ENCODE data around the gene HPD. TPM values are rescaled to one million over a fixed set of nuclear protein-coding genes. Genes with fewer than 3 reads are reported as not detected.

Gene HPD
- total RNA-seq = 0.39 and 1.5 TPM in 2 replicates

DNA sequence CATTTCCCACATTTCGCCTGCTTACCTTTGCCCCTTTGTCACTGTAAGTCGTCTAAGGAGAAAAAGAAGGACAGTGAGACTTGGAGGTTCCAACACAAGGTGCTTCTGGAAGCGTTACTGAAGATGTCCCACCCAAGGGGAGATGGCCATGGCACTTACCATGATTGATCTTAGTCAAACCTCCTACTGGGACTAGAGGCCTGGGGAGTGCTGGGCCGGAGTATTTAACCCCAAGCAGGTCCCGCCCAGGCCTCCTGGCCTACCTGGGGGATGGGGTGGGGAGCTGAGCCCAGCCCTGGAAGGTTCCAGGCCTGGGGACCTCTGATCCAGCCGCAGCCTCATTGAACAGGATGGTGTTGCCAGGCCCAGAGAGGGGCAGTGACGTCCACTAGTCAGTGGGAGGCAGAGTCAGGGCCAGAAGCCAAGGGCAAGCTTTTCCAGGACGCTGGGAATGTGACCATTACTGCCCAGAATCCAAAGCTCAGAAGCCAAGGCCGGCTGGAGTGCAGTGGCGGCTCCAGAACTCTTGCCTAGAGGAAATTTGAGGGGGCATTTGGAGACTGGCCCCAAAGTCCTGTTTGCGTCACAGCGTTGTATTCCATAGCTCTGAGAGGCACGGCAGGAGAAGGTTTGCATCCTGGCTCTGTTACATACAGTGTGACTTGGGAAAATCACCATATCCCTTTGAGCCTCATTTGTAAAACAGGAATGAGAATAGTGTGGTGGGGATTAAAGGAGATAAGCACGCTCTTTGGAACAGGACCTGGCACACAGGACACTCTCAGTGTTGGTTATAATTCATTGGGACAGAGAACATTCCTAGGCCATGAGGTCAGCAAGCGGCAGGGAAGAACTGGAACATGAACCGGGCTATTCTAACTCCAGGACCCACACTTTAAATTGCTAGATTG is at the start of gene HPD:
TSS of gene HPD (minus strand) at position 198 of the 911 bp plus-strand sequence. CDS start at position 162, 36 bp downstream.

GRCh38 chr12:121888478-121889273 is 30.0 kb upstream of the HPD start, which contains the start of gene PSMD9:
Gene PSMD9, plus strand, starts transcription at chr12:121888790. Its CDS starts 67 bp downstream, at chr12:121888857.

GRCh38 chr12:121803861-121804416 is 54.7 kb downstream of the HPD start, which contains the start of gene SETD1B:
Gene SETD1B, plus strand, starts transcription at chr12:121804009. Its CDS starts 729 bp downstream, at chr12:121804738.

DNA sequence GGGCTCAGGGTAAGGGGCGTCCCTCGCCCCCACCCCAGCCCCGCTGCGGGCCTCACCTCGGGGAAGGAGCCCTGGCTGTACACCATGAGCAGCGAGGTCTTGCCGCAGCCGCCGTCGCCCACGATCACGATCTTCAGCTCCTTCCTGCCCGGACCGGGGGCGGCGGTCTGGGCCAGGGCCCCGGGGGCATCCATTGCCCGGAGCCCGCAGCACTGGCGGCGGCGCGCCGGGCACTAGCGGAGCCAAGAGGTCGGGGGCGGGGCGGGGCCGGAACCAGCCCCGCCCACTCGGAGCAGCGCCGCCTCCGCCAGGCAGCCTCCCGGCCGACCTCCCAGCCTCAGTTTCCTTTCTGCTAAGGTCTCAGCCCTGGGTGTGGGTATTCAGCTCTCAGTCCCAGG is 65.2 kb downstream of the HPD start, which contains the start of gene RHOF:
TSS of gene RHOF (minus strand) at position 249 of the 398 bp plus-strand sequence. CDS start at position 194, 55 bp downstream.

Small RNA genes within 50 kb of the gene (small RNA-seq; reads per million reads assigned to genes)
- gene AC069503.3 = not detected
- gene RF00017 = not detected
- gene RNU7-170P = not detected

Other genes starting within 250 kb of the HPD start
- gene ORAI1, start 232.3 kb downstream of the HPD start, total RNA-seq = 12.9 and 14.7 TPM in 2 replicates
- gene MORN3, start 189.2 kb downstream of the HPD start, total RNA-seq = 0.20 and 0.37 TPM in 2 replicates
- gene TMEM120B, start 146.1 kb downstream of the HPD start, total RNA-seq = 7.3 and 10.9 TPM in 2 replicates
- gene RHOF, start 65.2 kb downstream of the HPD start, total RNA-seq = 4.8 and 6.3 TPM in 2 replicates
- gene SETD1B, start 54.9 kb downstream of the HPD start, total RNA-seq = 3.7 and 4.7 TPM in 2 replicates
- gene PSMD9, start 29.9 kb upstream of the HPD start, total RNA-seq = 45.6 and 46.5 TPM in 2 replicates
- gene CFAP251, start 59.7 kb upstream of the HPD start, total RNA-seq = 1.8 and 2.6 TPM in 2 replicates
- 1.8 and 5.7 TPM in 2 replicates for gene BCL7A, start 163.0 kb upstream of the HPD start, total RNA-seq
- gene MLXIP, start 219.9 kb upstream of the HPD start, total RNA-seq = 12.1 and 19.5 TPM in 2 replicates